ENCODE results near the gene MEPCE. TPM values are rescaled to one million over a fixed set of nuclear protein-coding genes. Genes with fewer than 3 reads are reported as not detected.

Gene MEPCE
- total RNA-seq, 4 donors from 2014 or later = 21.2 to 44.9 (median 40.6) TPM

DNA sequence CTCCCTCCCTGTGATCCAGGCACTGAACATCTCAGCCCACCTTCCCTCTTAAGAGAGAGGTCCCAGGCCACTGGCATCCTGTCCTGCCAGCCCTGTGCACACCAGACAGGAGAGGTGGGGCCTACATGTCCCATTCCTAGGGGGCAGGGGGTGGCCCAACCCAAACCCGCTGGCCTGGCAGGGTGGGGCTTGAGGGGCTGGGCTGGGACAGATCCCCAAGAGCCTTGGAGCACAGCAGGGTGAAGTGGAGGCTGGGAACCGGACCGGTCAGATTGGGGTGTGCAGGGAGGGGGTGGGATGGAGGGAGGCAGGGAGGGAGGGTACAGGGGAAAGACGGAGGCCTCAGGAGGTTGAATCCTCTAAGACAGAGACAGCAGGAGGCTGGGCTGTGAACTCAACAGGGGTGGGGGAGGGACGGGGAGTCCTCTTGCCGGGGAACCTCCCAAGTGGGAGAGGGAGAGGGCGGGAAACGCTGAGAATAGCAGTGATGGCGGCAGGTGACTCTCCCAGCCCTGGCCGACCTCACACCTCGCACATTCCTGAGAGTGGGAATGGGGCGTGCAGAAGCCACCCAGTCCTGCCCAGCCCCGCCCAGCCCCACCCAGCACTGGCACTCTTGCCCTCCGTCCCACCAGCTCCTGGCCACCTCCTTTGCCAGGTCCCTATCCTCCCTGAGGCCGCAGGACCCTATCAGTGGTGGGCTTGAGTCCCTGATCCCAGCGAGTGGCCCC lies 42.7 kb downstream of the MEPCE start:
- no peak for DNase-seq (ENCODE audit: extremely low spot score)
- H3K27me3 ChIP-seq = no peaks in the 10 kb centered on the region
- H3K4me3 ChIP-seq = no peak overlapping the region
- peaks cover 5 to 76% (median 51%) of the 10 kb centered on the region in 4 donors for H3K36me3 ChIP-seq
- H3K4me1 ChIP-seq = peaks cover 67 to 95% (median 87%) of the 10 kb centered on the region in 4 donors
- WGBS = 72% methylated on average over 15 of the region's 16 CpGs
- TF ChIP-seq POLR2AphosphoS5 (IDR thresholded peaks at IDR 0.05) (no peak), POLR2A (IDR thresholded peaks at IDR 0.05; ENCODE audit: low read depth) (no peak)
- TF ChIP-seq, protein P1, sequence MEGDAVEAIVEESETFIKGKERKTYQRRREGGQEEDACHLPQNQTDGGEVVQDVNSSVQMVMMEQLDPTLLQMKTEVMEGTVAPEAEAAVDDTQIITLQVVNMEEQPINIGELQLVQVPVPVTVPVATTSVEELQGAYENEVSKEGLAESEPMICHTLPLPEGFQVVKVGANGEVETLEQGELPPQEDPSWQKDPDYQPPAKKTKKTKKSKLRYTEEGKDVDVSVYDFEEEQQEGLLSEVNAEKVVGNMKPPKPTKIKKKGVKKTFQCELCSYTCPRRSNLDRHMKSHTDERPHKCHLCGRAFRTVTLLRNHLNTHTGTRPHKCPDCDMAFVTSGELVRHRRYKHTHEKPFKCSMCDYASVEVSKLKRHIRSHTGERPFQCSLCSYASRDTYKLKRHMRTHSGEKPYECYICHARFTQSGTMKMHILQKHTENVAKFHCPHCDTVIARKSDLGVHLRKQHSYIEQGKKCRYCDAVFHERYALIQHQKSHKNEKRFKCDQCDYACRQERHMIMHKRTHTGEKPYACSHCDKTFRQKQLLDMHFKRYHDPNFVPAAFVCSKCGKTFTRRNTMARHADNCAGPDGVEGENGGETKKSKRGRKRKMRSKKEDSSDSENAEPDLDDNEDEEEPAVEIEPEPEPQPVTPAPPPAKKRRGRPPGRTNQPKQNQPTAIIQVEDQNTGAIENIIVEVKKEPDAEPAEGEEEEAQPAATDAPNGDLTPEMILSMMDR (IDR thresholded peaks at IDR 0.05) = no peak
- no peaks in the 10 kb centered on the region for H3K9me3 ChIP-seq
- intact Hi-C loops (cut with DNase I) = loop anchor here (10.0 kb wide), 1 partner anchor 223 kb away; the partner anchor contains the start of gene GIGYF1
- H3K27ac ChIP-seq (replicated peaks in 1 of 4) = peak overlapping the region; percentile 48 to 63 (median 56)

DNA sequence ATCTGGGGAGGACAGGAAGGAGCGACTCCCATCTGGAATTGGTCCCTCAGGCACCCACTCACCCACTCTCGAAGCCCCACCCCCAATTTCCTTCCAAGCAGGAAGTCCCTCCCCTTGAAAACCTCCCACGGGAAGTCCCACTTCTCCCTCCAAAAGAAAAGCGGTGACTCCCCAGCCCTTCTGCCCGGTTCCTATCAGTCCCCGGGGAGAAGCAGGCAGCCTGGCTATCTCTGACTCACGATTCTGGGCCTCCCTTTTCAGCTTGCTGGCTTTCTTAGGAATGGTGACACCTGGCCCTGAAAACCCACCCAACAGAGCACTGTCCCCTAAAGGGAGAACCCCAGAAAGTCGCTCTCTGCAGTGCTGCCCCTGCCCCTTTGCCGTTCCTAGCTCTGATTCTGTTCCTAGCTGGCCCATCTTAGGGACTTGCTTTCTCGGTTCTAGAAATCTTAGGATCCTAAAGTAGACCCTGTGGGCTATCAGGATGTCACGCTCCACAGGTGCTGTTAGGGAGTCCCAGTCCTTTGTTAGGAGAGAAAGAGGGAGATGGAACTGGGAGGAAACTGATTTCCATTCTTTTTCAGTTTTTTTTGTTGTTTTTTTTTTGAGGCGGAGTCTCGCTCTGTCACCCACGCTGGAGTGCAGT lies 43.3 kb downstream of the MEPCE start:
- Histone ChIP-seq H3K9me3 (no peaks in the 10 kb centered on the region), H3K4me1 (peaks cover 70 to 95% (median 89%) of the 10 kb centered on the region in 4 donors), H3K4me3 (no peak overlapping the region), H3K36me3 (peaks cover 5 to 70% (median 44%) of the 10 kb centered on the region in 4 donors), H3K27ac (replicated peaks in 1 of 4) (peak overlapping the region; percentile 48 to 63 (median 56)), H3K27me3 (no peaks in the 10 kb centered on the region)
- WGBS = 52% methylated on average over 14 of the region's 14 CpGs
- DNase-seq (ENCODE audit: extremely low spot score) = no peak
- TF ChIP-seq POLR2AphosphoS5 (IDR thresholded peaks at IDR 0.05) (no peak), POLR2A (IDR thresholded peaks at IDR 0.05; ENCODE audit: low read depth) (no peak), EP300 (IDR thresholded peaks at IDR 0.05) (no peak)
- TF ChIP-seq, protein P1 (IDR thresholded peaks at IDR 0.05) = no peak
- intact Hi-C loops (cut with DNase I) = loop anchor here (10.0 kb wide), 1 partner anchor 222 kb away; the partner anchor contains the start of gene GIGYF1

DNA sequence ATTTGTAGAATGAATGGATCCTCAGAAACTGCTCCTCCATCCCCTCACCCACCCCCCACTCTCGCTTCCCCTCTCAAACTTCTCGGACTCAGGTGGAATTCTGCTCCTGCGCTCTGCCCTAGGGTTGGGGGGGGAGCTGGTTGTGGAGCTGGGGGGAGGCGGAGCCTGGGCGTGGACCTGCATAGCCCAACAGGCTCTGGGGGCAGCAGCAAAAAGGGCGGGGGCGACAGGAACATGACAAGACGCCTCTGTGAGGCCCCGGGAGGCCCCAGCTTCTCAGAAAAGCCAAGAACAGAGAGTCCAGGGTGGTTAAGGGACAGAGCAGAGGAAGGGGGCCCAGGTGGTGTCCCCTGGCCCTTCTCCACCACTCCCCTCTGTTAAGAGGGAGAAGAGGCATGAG lies 45.9 kb downstream of the MEPCE start:
- TF ChIP-seq POLR2A (IDR thresholded peaks at IDR 0.05; ENCODE audit: low read depth) = no peak
- TF ChIP-seq POLR2AphosphoS5 (IDR thresholded peaks at IDR 0.05) = no peak
- no peak for TF ChIP-seq EP300 (IDR thresholded peaks at IDR 0.05)
- TF ChIP-seq, protein P1 (IDR thresholded peaks at IDR 0.05) = no peak
- Histone ChIP-seq H3K9me3 (no peaks in the 10 kb centered on the region), H3K4me3 (peak overlapping the region; percentile 79 to 100 (median 91)), H3K4me1 (peaks cover 74 to 84% (median 78%) of the 10 kb centered on the region in 4 donors), H3K27ac (replicated peaks in 1 of 4) (peak overlapping the region; percentile 67 to 97 (median 92)), H3K36me3 (peaks cover 5 to 51% (median 29%) of the 10 kb centered on the region in 4 donors), H3K27me3 (no peaks in the 10 kb centered on the region)
- intact Hi-C loops (cut with DNase I) = loop anchor here (10.0 kb wide), 1 partner anchor 219 kb away; the partner anchor contains the start of gene GIGYF1
- 32% methylated on average over 9 of the region's 9 CpGs for WGBS
- no peak for DNase-seq (ENCODE audit: extremely low spot score)

DNA sequence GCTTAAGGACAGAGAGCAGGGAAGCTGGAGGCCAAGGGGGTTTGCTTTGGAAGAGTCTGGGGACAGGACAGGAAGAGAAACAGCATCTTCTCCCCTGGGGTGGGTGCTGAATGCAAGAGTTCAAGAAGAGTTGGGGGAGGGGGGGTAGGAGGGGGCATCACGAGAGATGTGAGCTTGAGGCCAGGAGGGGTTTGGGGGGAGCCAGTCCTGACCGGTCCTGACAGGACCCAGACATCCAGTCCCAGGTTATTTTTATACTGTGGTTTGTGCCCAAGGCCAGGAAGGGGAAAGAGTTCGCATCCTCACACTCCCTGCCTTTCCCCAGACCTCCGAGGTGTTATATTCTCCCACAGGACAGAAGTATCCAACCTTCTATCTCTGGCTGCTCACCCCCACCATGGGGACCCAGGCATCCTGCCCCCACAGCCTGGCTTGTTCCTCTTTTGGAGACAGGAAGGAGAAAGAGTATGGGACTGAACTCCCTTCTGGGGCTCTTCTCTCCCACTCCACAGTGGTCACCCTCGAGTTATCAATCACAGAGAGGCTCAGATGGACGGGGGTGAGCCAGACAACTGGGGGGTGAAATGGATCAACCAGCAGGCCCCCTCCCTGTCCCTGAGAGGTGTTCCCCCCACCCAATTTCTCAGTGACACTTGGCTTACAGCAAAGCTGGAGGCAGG lies 46.6 kb downstream of the MEPCE start:
- Histone ChIP-seq H3K36me3 (peaks cover 5 to 44% (median 25%) of the 10 kb centered on the region in 4 donors), H3K27me3 (no peaks in the 10 kb centered on the region), H3K4me1 (peaks cover 72 to 77% (median 74%) of the 10 kb centered on the region in 4 donors), H3K9me3 (no peaks in the 10 kb centered on the region), H3K4me3 (peak overlapping the region; percentile 79 to 100 (median 91)), H3K27ac (replicated peaks in 1 of 4) (peak overlapping the region; percentile 67 to 97 (median 92))
- intact Hi-C loops (cut with DNase I) = loop anchor here (10.0 kb wide), 1 partner anchor 219 kb away; the partner anchor contains the start of gene GIGYF1
- no peak for TF ChIP-seq POLR2A (IDR thresholded peaks at IDR 0.05; ENCODE audit: low read depth)
- TF ChIP-seq POLR2AphosphoS5 (IDR thresholded peaks at IDR 0.05) = no peak
- TF ChIP-seq, protein P1 (IDR thresholded peaks at IDR 0.05) = no peak
- no peak for TF ChIP-seq EP300 (IDR thresholded peaks at IDR 0.05)
- WGBS = 13% methylated on average over 6 of the region's 6 CpGs
- no peak for DNase-seq (ENCODE audit: extremely low spot score)
